Gastroesophageal sphincter (tissue), 3 donors: ENCODE measurements around the gene CARF.

Source experiments
- EP300 ChIP-seq: sonication (generic); formaldehyde crosslinking; IDR thresholded peaks from one replicate; pipeline ENCODE4 v1.6.1; 2017; ENCODE audit warnings: antibody characterized with exemption, mild to moderate bottlenecking
- POLR2A ChIP-seq, 2 donors: fragments of 450-650 bp; IDR thresholded peaks; one replicate each; pipeline ENCODE4 v1.6.1; 2017; ENCODE audit warnings: antibody characterized with exemption in 2 of 2, mild to moderate bottlenecking in 2 of 2, moderate library complexity in 1 of 2
- POLR2AphosphoS5 ChIP-seq: sonication (generic); formaldehyde crosslinking; IDR thresholded peaks from one replicate; pipeline ENCODE4 v1.6.1; 2017; ENCODE audit warnings: antibody characterized with exemption
- TF ChIP-seq, protein P1 (sequence below), 4 experiments: fragments of 200-600 bp in 2 of 4; fragments of 450-650 bp in 2 of 4; sonication (generic) in 1 of 4; IDR thresholded peaks; one replicate each; pipeline ENCODE4 v1.5.1; 2017 to 2019; ENCODE audit warnings: antibody characterized with exemption in 4 of 4, mild to moderate bottlenecking in 2 of 4, moderate library complexity in 2 of 4

- TF ChIP-seq, protein P1, sequence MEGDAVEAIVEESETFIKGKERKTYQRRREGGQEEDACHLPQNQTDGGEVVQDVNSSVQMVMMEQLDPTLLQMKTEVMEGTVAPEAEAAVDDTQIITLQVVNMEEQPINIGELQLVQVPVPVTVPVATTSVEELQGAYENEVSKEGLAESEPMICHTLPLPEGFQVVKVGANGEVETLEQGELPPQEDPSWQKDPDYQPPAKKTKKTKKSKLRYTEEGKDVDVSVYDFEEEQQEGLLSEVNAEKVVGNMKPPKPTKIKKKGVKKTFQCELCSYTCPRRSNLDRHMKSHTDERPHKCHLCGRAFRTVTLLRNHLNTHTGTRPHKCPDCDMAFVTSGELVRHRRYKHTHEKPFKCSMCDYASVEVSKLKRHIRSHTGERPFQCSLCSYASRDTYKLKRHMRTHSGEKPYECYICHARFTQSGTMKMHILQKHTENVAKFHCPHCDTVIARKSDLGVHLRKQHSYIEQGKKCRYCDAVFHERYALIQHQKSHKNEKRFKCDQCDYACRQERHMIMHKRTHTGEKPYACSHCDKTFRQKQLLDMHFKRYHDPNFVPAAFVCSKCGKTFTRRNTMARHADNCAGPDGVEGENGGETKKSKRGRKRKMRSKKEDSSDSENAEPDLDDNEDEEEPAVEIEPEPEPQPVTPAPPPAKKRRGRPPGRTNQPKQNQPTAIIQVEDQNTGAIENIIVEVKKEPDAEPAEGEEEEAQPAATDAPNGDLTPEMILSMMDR (IDR thresholded peaks at IDR 0.05): no peak
- no peak for TF ChIP-seq EP300
- TF ChIP-seq POLR2A (IDR thresholded peaks at IDR 0.05): no peak
- no peak for TF ChIP-seq POLR2AphosphoS5
Measured at GRCh38 chr2:202965810-202966460, 53.9 kb downstream of the CARF start.
